ENCODE data around the gene SLIT3.

DNA sequence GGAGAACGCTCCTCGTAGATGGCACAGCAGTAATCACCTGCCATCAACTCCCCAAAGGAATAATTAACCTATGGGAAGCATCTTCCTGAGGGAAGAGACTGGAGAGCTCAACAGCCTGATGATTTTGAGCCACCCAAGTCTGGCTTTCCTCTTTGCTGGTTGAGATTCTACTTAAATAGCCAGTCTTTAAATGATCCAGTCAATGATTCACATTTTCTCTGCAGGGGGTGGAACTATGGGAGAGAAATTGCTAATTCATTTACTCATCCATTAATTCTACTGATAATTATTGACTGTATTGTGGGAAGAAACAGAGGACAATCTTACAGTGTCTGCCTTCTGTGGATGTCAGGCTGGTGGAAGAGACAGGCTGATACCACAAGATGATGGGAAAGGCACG lies 366.8 kb downstream of the SLIT3 start:
- TF ChIP-seq CEBPB (IDR thresholded peaks at IDR 0.05; ENCODE audit: borderline replicate concordance in 1 of 2, low read depth in 2 of 2, low read length in 2 of 2), result no peak
- TF ChIP-seq FOS (IDR thresholded peaks at IDR 0.05; ENCODE audit: borderline replicate concordance, extremely low read depth, insufficient read length), result no peak
- TF ChIP-seq JUND (IDR thresholded peaks at IDR 0.05; ENCODE audit: low read depth, low read length), result no peak
